Uterus (tissue), 2 donors: Measurements from ENCODE around the gene TSC2.

Source experiments
- POLR2A ChIP-seq, 2 donors: fragments of 450-650 bp; IDR thresholded peaks; one replicate each; pipeline ENCODE4 v1.6.1; 2016; ENCODE audit warnings: antibody characterized with exemption in 2 of 2, mild to moderate bottlenecking in 1 of 2, moderate library complexity in 1 of 2
- TF ChIP-seq, protein P1 (sequence below), 4 experiments: fragments of 200-600 bp in 2 of 4; fragments of 450-650 bp in 2 of 4; sonication (generic) in 2 of 4; IDR thresholded peaks; one replicate each; pipeline ENCODE4 v1.5.1; 2016 to 2019; ENCODE audit warnings: antibody characterized with exemption in 4 of 4, mild to moderate bottlenecking in 2 of 4, moderate library complexity in 1 of 4

GRCh38 chr16:2077696-2078095 is 29.9 kb downstream of the TSC2 start:
- TF ChIP-seq, protein P1, sequence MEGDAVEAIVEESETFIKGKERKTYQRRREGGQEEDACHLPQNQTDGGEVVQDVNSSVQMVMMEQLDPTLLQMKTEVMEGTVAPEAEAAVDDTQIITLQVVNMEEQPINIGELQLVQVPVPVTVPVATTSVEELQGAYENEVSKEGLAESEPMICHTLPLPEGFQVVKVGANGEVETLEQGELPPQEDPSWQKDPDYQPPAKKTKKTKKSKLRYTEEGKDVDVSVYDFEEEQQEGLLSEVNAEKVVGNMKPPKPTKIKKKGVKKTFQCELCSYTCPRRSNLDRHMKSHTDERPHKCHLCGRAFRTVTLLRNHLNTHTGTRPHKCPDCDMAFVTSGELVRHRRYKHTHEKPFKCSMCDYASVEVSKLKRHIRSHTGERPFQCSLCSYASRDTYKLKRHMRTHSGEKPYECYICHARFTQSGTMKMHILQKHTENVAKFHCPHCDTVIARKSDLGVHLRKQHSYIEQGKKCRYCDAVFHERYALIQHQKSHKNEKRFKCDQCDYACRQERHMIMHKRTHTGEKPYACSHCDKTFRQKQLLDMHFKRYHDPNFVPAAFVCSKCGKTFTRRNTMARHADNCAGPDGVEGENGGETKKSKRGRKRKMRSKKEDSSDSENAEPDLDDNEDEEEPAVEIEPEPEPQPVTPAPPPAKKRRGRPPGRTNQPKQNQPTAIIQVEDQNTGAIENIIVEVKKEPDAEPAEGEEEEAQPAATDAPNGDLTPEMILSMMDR (IDR thresholded peaks at IDR 0.05): no peak
- TF ChIP-seq POLR2A (IDR thresholded peaks at IDR 0.05): no peak
